Peyer's patch (tissue), 4 donors: ENCODE results near the gene RTP2.

Experiments used
- CTCF ChIP-seq, 6 experiments: fragments of 450-650 bp in 4 of 6; fragments of 200-600 bp in 2 of 6; sonication (generic) in 1 of 6; IDR thresholded peaks; one replicate each; pipeline ENCODE4 v1.5.1; 2017 to 2019; ENCODE audit warnings: antibody characterized with exemption in 6 of 6, mild to moderate bottlenecking in 3 of 6, moderate library complexity in 1 of 6
- POLR2A ChIP-seq, 2 donors: fragments of 450-650 bp; IDR thresholded peaks; one replicate each; pipeline ENCODE4 v1.5.1; 2017; ENCODE audit warnings: antibody characterized with exemption in 2 of 2, mild to moderate bottlenecking in 2 of 2, moderate library complexity in 2 of 2

- peak; percentile 87 to 97 (median 96) for TF ChIP-seq CTCF (IDR thresholded peaks at IDR 0.05)
- TF ChIP-seq POLR2A (IDR thresholded peaks at IDR 0.05) = no peak
These were observed 45.7 kb upstream of the RTP2 start for GRCh38 chr3:187748050-187748481.
